Ascending aorta (tissue), 2 donors: ENCODE measurements around the gene ERG28. TPM values are rescaled to one million over a fixed set of nuclear protein-coding genes. Genes with fewer than 3 reads are reported as not detected.

Experiments used
- DNase-seq, 2 donors: peaks; one replicate each; pipeline ENCODE4 v3.0.0-alpha.2; 2019; ENCODE audit warnings: low spot score in 2 of 2
- H3K27ac ChIP-seq, 2 donors: fragments of 200-600 bp; sonication (generic); one replicate each; pipeline ENCODE4 v1.5.1; 2016 to 2017; ENCODE audit warnings: mild to moderate bottlenecking in 1 of 2
- H3K27me3 ChIP-seq: fragments of 200-600 bp; sonication (generic); one replicate; pipeline ENCODE4 v1.5.1; 2017
- H3K36me3 ChIP-seq, 2 donors: fragments of 200-600 bp; sonication (generic); one replicate each; pipeline ENCODE4 v1.5.1; 2016
- H3K4me1 ChIP-seq, 2 donors: fragments of 200-600 bp; sonication (generic); one replicate each; pipeline ENCODE4 v1.5.1; 2016 to 2017; ENCODE audit warnings: mild to moderate bottlenecking in 1 of 2
- H3K4me3 ChIP-seq, 2 donors: fragments of 200-600 bp; sonication (generic); one replicate each; pipeline ENCODE4 v1.5.1; 2016 to 2017; ENCODE audit warnings: mild to moderate bottlenecking in 1 of 2
- H3K9me3 ChIP-seq, 2 donors: fragments of 200-600 bp; sonication (generic); one replicate each; pipeline ENCODE4 v1.5.1; 2016
- intact Hi-C: fragments of 100-400 bp; cut with DNase I; formaldehyde crosslinking; loops from one replicate; pipeline ENCODE4 v1.15.1; 2023
- total RNA-seq: library from RNA; depleted of rRNA; stranded (reverse); fragments of >200 nt; gene quantifications from one replicate; pipeline ENCODE4 v1.1.0, GENCODE V29; 2016
- TF ChIP-seq, protein P1 (sequence below), 3 experiments: fragments of 200-600 bp in 2 of 3; fragments of 450-650 bp in 1 of 3; sonication (generic) in 2 of 3; IDR thresholded peaks; one replicate each; pipeline ENCODE4 v1.5.1; 2016 to 2019; ENCODE audit warnings: antibody characterized with exemption in 3 of 3, mild to moderate bottlenecking in 1 of 3, moderate library complexity in 1 of 3

ERG28 gene
- total RNA-seq, 1 donor from 2014 or later: 2.3 TPM

DNA sequence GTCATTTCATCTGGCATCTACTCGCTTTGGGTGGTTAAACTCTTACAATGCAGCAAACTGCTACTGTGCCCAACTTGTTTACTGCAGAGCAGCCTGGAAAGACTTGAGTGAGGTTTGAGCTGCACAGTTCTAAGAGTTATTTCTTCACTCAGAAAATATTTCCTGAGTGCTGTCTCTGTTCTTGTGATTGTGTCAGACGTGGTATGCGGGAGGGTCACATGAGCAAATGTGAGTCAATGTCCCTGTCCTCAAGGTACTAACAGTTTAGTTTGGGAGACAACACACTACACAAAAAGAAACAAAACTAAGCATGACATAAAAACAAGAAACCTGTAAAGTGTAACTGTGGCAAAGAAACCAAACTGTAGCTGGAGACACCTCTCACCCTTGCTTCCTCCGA is 49.8 kb downstream of the ERG28 start:
- Histone ChIP-seq H3K36me3 (no peaks in the 10 kb centered on the region), H3K4me1 (no peaks in the 10 kb centered on the region), H3K9me3 (no peaks in the 10 kb centered on the region), H3K4me3 (no peak overlapping the region), H3K27me3 (no peaks in the 10 kb centered on the region), H3K27ac (peak overlapping the region in 1 of 2 donors; percentile 29)
- DNase-seq: no peak
- TF ChIP-seq, protein P1, sequence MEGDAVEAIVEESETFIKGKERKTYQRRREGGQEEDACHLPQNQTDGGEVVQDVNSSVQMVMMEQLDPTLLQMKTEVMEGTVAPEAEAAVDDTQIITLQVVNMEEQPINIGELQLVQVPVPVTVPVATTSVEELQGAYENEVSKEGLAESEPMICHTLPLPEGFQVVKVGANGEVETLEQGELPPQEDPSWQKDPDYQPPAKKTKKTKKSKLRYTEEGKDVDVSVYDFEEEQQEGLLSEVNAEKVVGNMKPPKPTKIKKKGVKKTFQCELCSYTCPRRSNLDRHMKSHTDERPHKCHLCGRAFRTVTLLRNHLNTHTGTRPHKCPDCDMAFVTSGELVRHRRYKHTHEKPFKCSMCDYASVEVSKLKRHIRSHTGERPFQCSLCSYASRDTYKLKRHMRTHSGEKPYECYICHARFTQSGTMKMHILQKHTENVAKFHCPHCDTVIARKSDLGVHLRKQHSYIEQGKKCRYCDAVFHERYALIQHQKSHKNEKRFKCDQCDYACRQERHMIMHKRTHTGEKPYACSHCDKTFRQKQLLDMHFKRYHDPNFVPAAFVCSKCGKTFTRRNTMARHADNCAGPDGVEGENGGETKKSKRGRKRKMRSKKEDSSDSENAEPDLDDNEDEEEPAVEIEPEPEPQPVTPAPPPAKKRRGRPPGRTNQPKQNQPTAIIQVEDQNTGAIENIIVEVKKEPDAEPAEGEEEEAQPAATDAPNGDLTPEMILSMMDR (IDR thresholded peaks at IDR 0.05): no peak
- intact Hi-C loops: no loop called here

DNA sequence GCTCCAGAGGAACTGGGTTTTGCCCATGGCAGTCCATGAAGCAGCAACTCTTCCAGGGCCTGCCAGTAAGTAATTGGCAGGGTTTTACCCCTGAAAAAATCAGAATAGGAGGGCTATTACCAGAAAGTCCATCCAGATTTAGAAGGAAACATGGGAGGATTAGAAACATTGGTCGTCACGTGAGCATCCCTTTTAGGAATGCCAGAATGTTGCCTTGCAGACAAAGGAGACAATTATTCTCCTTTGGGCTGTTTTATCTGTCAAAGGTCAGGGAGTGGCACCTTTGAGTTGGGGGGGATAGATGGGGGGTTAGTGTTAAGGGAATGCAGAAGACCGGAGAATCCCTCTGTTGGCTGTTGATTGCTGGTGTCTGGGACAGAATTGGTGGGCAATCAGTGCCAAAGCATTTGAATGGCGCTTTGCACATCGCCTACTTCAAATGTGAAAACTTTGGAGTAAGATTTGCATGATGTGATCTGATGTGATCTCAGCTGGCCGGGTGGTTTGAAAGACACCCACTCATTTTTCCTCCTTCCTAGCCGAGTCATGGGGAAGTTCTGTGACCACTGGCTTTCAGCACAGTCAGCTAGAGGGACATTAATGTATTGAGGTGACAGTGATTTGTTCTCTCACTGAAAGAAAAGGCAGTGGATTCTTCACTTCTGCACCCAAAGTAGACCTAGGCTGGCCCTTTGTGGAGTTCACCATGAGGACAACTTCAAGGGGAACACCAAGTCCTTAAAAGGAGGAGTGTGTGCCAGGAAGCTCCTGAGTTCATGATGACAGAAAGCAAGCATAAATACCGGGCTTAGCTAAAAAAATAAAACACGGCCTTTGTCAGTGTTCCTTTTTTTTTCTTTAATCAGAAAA is 50.8 kb downstream of the ERG28 start:
- H3K4me1 ChIP-seq: no peaks in the 10 kb centered on the region
- H3K9me3 ChIP-seq: no peaks in the 10 kb centered on the region
- TF ChIP-seq, protein P1 (IDR thresholded peaks at IDR 0.05): no peak
- H3K36me3 ChIP-seq: no peaks in the 10 kb centered on the region
- intact Hi-C loops: no loop called here
- H3K27ac ChIP-seq: no peak overlapping the region
- no peaks in the 10 kb centered on the region for H3K27me3 ChIP-seq
- H3K4me3 ChIP-seq: no peak overlapping the region
- DNase-seq: peak in 1 of 2 donors; percentile 64

DNA sequence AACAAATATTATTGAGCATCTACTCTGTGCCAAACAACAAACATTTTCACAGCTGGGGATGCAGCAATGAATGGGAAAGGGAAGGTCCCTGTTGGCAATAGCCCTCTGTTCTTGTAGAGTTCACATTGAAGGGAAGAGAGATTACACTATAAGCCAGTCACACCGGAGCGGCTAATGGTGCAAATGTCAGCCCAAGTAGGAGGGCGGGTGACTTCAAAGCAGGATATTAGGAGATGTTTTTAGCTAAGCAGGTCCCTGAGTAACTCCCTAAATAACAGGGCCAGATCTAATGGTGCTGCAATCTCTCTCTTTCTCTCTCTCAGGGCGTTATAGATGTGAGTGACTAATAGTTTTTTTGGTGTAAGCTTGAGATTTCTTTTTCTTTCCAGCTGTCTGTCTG is 51.6 kb downstream of the ERG28 start:
- intact Hi-C loops: no loop called here
- H3K4me3 ChIP-seq: no peak overlapping the region
- TF ChIP-seq, protein P1 (IDR thresholded peaks at IDR 0.05): no peak
- H3K9me3 ChIP-seq: no peaks in the 10 kb centered on the region
- H3K27ac ChIP-seq: no peak overlapping the region
- H3K4me1 ChIP-seq: no peaks in the 10 kb centered on the region
- no peaks in the 10 kb centered on the region for H3K27me3 ChIP-seq
- no peak for DNase-seq
- H3K36me3 ChIP-seq: no peaks in the 10 kb centered on the region

DNA sequence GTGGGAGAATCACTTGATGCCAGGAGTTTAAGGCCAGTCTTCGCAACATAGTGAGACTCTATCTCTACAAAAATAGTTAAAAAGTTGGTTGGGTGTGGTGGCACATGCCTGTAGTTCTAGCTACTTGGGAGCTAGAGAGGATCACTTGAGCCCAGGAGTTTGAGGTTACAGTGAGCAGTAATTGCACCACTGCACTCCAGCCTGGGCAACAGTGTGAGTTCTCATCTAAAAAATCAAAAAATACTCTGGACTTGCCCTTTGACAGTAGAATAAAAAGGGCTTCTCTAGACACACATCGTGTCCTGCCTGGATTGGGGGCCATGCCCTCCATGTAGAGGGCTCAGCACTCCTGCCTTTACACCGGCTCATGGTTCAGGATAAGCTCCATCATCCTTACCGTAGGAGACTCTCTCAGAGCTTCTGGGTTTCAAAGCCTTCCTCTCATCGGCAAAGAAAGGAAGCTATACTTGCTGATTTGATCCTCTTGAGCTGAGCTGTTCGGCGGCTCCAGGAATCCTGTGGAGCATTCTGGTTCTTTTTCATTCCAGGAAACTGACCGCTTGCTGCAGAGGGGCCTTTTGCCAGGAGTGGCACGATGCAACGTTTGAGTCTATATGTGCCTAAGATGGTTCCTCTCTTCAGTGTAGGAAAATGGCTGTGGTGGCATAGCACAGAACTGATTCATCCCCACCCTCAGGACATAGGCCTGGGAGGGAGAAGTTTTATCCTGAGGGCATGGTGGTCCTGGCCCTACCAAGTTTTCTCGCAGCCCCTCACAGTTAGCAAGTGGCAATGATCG is 52.6 kb downstream of the ERG28 start:
- no peaks in the 10 kb centered on the region for H3K9me3 ChIP-seq
- no peaks in the 10 kb centered on the region for H3K4me1 ChIP-seq
- intact Hi-C loops: no loop called here
- no peak for DNase-seq
- no peak overlapping the region for H3K4me3 ChIP-seq
- no peak overlapping the region for H3K27ac ChIP-seq
- TF ChIP-seq, protein P1 (IDR thresholded peaks at IDR 0.05): no peak
- H3K36me3 ChIP-seq: no peaks in the 10 kb centered on the region
- no peaks in the 10 kb centered on the region for H3K27me3 ChIP-seq

DNA sequence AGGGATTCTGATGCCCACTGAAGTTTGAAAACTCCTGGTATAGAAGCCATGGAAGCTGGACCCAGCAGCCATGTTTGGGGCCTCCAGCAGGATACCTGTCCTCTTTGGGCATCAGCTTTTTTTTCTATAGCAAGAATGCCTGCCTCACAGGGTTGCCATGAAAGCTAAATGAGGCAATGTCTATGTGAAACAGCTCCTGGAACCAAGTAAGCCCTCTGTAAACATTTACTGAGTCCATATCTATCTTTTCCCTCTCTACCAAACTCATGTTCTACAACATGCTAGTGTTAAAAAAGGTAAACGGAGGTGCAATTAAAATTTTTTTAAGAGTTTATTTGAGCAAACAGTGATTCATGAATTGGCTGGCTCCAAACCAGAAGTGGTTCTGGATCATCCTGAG is 53.6 kb downstream of the ERG28 start:
- Histone ChIP-seq H3K9me3 (no peaks in the 10 kb centered on the region), H3K27ac (no peak overlapping the region), H3K4me1 (no peaks in the 10 kb centered on the region), H3K36me3 (no peaks in the 10 kb centered on the region), H3K27me3 (no peaks in the 10 kb centered on the region), H3K4me3 (no peak overlapping the region)
- TF ChIP-seq, protein P1 (IDR thresholded peaks at IDR 0.05): no peak
- intact Hi-C loops: no loop called here
- DNase-seq: no peak
